ENCODE data around the gene TOP1.

GRCh38 chr20:41002842-41003142 lies 25.8 kb upstream of the TOP1 start:
- TF ChIP-seq CTCF (IDR thresholded peaks at IDR 0.05; ENCODE audit: borderline replicate concordance, extremely low read depth, low read length, poor library complexity, severe bottlenecking), result no peak
- TF ChIP-seq EZH2 (IDR thresholded peaks at IDR 0.05; ENCODE audit: borderline replicate concordance, low read depth, low read length, severe bottlenecking), result no peak
